HG03280 (cell line): Measurements from ENCODE around the gene STK11.

Source experiments
- ATAC-seq: cut with Tn5 transposase; IDR thresholded peaks from one replicate; pipeline ENCODE4 v1.9.1; 2021; ENCODE audit warnings: mild to moderate bottlenecking, moderate library complexity; ENCODE audit not compliant: unreplicated experiment

Gene STK11, protein sequence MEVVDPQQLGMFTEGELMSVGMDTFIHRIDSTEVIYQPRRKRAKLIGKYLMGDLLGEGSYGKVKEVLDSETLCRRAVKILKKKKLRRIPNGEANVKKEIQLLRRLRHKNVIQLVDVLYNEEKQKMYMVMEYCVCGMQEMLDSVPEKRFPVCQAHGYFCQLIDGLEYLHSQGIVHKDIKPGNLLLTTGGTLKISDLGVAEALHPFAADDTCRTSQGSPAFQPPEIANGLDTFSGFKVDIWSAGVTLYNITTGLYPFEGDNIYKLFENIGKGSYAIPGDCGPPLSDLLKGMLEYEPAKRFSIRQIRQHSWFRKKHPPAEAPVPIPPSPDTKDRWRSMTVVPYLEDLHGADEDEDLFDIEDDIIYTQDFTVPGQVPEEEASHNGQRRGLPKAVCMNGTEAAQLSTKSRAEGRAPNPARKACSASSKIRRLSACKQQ

DNA sequence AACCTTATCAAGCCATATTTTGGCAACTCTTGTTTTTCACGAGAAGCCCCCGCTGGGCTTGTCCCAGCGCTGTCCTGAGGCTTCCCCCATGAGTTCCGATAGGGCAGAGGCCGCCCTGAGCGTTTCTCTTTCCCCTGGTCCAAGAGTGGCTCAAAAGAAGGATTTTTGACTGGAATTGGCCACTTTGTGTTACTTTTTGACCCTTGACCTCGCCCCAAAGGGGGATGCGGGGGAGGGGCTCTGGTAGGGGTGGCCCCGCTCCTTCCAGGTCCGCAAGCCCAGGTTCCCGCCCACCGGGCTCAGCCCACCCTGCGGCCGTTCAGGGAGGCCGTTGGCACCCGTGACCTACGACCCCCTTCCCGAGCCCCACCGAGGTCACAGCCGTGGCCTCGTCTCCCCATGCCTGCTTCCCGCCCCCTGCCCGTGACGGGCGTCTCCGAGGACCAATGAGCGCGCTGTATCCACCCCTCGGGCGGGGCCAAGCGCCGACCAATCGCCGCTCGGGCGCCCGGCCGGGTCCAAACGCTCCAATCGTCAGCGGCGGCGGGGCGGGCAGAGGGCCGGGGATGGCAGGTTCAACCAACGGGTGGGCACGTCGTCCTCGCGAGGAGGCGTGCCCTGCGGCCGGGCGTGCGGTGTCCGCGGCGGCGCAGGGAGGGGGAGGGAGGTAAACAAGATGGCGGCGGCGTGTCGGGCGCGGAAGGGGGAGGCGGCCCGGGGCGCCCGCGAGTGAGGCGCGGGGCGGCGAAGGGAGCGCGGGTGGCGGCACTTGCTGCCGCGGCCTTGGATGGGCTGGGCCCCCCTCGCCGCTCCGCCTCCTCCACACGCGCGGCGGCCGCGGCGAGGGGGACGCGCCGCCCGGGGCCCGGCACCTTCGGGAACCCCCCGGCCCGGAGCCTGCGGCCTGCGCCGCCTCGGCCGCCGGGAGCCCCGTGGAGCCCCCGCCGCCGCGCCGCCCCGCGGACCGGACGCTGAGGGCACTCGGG, at the start of gene STK11:
Gene STK11 (plus strand): TSS at position 665 of the 986 bp plus-strand sequence. CDS start 1,136 bp downstream, outside the sequence.
- ATAC-seq = peak; percentile 91

DNA sequence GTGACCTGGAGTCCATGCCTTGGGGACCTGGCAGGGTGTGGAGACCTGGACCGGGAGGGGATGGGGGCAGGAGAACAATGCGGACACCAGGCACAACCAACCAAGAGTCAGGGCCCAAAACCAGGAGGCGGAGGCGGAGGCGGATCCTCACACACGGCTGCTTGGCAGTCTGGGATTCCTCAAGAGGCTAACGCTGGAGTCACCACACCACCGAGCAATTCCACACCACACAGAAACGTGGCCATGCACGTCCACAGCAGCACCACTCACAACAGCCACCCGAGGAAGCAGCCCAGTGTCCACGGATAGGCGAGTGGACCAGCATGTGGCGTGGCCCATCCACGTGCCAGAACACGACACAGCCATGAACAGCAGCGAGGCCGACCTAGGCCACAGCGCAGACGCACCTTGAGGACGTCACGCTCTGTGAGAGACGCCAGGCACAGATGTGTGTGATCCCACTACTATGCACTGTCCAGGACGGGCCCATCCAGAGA, 49.2 kb upstream of the STK11 start:
- ATAC-seq = no peak

GRCh38 chr19:1156830-1157615, 48.6 kb upstream of the STK11 start:
- no peak for ATAC-seq

DNA sequence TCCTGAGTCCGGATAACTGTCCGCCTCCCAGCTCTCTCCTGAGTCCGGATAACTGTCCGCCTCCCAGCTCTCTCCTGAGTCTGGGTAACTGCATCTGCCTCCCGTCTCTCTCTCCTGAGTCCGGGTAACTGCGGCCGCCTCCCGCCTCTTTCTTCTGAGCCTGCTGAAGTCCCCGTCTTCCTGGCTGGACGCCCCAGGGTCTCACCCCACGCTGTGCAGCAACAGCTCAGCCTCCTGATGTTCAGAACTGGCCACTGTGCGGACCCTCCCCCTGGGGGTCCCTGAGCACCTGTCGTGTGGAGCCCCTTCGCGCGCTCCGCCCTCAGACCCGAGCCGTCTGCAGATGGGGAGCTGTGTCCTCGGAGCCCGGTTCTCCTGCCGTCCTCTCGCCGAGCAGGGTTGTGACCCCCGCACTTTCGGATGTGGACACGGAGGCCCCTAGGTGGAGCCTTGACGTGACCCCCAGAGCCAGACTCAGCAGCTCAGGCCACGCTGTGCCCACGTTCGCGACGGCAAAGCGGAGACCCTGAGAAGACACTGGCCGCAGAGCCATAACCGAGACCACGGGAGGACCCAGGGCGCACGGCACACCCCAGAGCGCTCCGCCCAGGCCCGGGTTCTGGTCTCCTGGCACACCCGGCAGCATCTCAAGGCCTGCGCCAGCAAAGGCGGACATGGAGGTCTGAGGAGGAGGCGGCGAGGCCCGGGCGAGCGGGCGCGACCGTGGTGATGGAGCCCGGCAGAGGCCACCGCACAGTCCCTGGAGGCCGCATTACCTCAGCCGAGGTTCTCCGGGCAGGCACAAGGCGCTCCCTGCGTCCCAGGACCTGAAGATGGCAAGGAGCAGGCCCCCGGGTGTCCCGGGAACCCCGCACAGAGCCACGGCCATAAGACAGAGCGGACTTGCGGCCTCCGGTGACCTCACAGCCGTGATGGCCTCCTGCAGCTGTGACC, 47.4 kb upstream of the STK11 start:
- no peak for ATAC-seq

DNA sequence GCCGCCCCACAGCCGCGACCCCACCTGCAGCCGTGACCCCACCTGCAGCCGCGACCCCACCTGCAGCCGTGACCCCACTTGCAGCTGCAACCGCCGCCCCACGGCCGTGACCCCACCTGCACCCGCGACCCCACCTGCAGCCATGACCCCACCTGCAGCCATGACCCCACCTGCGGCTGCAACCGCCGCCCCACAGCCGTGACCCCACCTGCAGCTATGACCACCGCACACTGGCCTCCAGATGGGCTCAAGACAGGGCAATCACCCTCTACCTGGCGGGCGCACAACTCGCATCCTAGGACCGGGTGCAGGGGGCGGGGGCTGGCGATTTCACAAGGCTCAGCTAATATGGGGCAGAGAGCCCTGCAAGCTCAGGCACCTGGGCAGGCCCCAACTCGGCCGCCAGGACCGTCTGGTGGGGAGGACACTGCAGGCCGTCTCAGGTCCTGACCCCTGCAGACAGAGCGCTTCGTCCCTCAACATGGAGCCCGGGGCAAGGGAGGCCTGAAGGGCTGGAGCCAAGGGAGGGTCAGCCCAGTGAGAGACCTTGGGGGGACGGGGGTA, 46.6 kb upstream of the STK11 start:
- ATAC-seq = no peak

GRCh38 chr19:1159864-1160595, 45.5 kb upstream of the STK11 start:
- no peak for ATAC-seq

DNA sequence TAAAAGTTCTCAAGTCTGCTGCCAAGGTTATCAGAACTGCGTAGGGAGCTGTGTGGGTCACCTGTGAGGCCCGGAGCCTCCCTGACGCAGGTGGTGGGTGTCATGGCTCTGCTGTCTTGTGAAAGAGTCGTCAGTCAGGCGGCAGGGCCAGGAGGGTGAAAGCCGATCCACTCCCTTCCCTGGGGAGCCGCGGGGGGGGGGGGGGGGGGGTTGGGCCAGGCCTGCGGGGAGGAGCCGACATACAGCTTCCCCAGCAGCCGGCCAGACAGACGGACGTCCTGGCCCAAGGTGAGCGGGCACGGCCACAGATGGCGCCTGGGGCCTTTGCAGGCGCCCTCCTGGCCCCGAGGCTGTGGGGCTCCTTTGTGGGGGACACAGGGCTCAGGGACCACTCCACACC, 43.9 kb upstream of the STK11 start:
- no peak for ATAC-seq

DNA sequence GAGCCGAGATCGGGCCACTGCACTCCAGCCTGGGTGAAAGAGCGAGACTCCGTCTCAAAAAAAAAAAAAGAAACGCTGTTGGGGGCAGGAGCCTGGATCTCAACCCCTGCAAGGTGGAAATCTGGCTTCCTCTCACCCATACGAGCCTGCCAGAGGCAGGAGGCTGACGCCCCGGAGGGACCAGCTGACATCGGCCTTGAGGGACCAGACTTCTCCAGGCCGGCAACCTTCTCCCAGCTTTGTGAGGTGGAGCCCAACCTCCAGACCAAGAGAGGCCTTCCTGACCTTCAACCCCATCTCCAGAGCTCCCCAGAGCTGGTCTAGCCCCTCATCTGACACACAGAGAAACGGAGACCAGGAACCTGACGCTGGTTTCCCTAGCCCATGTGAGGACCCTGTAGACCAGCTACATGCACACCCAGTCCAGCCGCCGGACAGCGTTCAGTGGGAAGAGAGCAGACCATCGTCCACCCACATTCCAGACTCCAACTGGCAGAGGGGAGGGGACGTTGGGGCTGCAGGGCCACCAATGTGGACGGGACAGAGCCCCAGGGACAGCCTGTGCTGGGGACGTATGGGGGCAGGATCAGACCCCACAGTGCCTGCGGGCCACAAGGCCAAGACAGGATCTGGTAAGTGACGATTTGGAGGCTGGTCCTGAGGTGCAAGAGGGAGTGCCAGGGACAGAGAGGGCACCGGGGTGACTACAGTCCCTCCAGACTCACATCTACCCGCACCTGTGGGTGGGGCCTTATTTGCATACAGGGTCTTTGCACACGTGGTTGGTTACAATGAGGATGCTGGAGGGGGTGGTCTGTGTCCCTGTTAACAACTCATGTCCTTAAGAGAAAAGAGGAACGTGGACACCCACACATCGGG, 42.9 kb upstream of the STK11 start:
- no peak for ATAC-seq

DNA sequence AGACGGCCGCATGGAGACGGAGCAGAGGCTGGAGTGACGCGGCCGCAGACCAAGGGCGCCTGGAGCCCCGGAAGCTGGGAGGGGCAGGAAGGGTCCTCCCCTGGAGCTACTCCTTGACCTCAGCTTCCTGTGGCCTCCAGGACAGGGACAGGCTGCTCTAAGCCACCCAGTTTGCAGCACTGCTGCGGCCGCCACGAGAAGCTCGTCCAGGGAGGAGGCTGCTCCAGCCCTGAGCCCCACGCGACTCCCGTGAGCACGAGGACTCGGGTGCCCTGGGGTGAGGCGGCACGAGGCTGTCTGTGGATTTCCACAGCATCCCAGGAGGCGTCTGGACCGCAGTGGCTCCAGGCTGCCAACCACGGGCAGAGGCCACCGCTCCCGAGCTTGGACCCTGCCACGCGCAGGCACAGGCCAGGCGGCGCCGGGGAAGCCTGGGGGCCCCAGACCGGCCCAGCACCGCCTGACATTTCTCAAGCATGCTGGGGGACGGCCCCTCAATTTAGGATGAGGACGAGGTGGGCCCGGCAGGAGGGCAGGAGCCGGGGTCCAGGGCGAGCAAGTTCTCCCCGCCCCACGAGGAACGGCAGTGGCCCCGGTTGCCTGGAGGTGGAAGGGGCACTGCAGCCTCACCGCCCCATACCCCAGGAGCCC, 42.2 kb upstream of the STK11 start:
- no peak for ATAC-seq

GRCh38 chr19:1163934-1164683, 41.5 kb upstream of the STK11 start:
- no peak for ATAC-seq

- ATAC-seq = no peak
Measured at GRCh38 chr19:1164684-1165531, 40.7 kb upstream of the STK11 start.

GRCh38 chr19:1166872-1167573, 38.6 kb upstream of the STK11 start:
- ATAC-seq = no peak

- ATAC-seq = no peak
Measured at GRCh38 chr19:1167687-1168571, 37.6 kb upstream of the STK11 start.
